ENCODE measurements around the gene G2E3.

DNA sequence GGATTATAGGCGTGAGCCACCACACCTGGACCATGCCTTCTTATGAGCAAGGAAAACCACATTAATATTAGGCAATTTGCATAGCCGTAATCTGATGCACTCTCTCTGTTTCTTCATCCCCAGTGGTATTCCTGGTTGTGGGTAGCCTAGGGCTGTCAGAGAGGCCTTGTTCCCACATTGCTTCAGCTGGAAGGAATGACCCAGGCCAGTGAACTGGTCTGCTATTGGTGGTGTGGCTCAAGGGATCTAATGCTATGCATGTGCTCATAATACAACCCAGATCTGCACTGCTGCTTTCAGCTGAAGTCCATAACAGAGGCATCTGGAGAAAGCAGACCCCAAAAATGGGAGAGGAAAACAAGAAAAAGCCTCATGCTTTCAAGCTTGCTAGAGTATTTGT is 33.1 kb upstream of the G2E3 start:
- TF ChIP-seq POLR2AphosphoS5 (IDR thresholded peaks at IDR 0.05) (no peak), POLR2A (IDR thresholded peaks at IDR 0.05) (no peak)
- TF ChIP-seq, protein P1, sequence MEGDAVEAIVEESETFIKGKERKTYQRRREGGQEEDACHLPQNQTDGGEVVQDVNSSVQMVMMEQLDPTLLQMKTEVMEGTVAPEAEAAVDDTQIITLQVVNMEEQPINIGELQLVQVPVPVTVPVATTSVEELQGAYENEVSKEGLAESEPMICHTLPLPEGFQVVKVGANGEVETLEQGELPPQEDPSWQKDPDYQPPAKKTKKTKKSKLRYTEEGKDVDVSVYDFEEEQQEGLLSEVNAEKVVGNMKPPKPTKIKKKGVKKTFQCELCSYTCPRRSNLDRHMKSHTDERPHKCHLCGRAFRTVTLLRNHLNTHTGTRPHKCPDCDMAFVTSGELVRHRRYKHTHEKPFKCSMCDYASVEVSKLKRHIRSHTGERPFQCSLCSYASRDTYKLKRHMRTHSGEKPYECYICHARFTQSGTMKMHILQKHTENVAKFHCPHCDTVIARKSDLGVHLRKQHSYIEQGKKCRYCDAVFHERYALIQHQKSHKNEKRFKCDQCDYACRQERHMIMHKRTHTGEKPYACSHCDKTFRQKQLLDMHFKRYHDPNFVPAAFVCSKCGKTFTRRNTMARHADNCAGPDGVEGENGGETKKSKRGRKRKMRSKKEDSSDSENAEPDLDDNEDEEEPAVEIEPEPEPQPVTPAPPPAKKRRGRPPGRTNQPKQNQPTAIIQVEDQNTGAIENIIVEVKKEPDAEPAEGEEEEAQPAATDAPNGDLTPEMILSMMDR (IDR thresholded peaks at IDR 0.05): no peak
